Measurements from ENCODE around the gene PHF19. TPM values are rescaled to one million over a fixed set of nuclear protein-coding genes. Genes with fewer than 3 reads are reported as not detected.

The PHF19 gene
- total and polyA plus RNA-seq, 2 of the 8 experiments (the other 6 are each of a cell fraction or from before 2014, with no cell fraction given) = 28.2 to 31.8 TPM

- POLR2A ChIA-PET (ENCODE audit: partially characterized antibody) = interaction anchor here (1.0 to 2.8 kb wide), 2 partner anchors 10 to 68 kb away, joined by 3 to 7 read pairs; no protein-coding TSS in a partner anchor
These were observed 25.0 kb upstream of the PHF19 start for GRCh38 chr9:120901755-120902568.

More at GRCh38 chr9:120901755-120902568, 25.0 kb upstream of the PHF19 start:
- Histone ChIP-seq H4K8ac (ENCODE audit: extremely low read depth, insufficient read depth, low read length) (no peak overlapping the region), H2BK5ac (ENCODE audit: low read depth, low read length) (no peak overlapping the region), H3K36me3 (ENCODE audit: control insufficient read depth in 2 of 4, insufficient read depth in 4 of 4, low read length in 3 of 4) (no peaks in the 10 kb centered on the region), H3K79me1 (ENCODE audit: low read depth, low read length) (no peaks in the 10 kb centered on the region), H3K27me3 (replicated peaks in 1 of 4; ENCODE audit: control insufficient read depth in 3 of 4, extremely low read depth in 1 of 4, insufficient read depth in 3 of 4, low read length in 3 of 4) (no peaks in the 10 kb centered on the region), H3K14ac (ENCODE audit: insufficient read length) (no peak overlapping the region), H4K5ac (ENCODE audit: insufficient read length, low read depth, low read length) (no peak overlapping the region), H2AFZ (ENCODE audit: low read length) (no peak overlapping the region), H3K56ac (replicated peaks; ENCODE audit: insufficient read length, low read depth, low read length) (no peak overlapping the region), H3K18ac (ENCODE audit: extremely low read depth, low read length) (no peak overlapping the region), H3K79me2 (ENCODE audit: control insufficient read depth in 1 of 2, insufficient read depth in 2 of 2, low read length in 2 of 2) (no peaks in the 10 kb centered on the region), H2BK15ac (ENCODE audit: low read length) (no peak overlapping the region), H3K9me3 (ENCODE audit: insufficient read depth in 2 of 2, low read depth in 1 of 2, low read length in 1 of 2) (no peaks in the 10 kb centered on the region), H3K4me3 (ENCODE audit: extremely low read depth in 1 of 4, insufficient read depth in 2 of 4, low read depth in 3 of 4, low read length in 4 of 4) (no peak overlapping the region), H3K9ac (replicated peaks in 1 of 4; ENCODE audit: extremely low read depth in 1 of 4, low read depth in 3 of 4, low read length in 3 of 4) (no peak overlapping the region), H3K4me1 (replicated peaks in 1 of 4; ENCODE audit: control insufficient read depth in 3 of 4, insufficient read depth in 4 of 4, low read length in 3 of 4) (no peaks in the 10 kb centered on the region; a peak in 2 of 7 replicates), H4K91ac (replicated peaks; ENCODE audit: insufficient read length, low read length) (no peak overlapping the region), H2BK120ac (replicated peaks; ENCODE audit: low read depth, low read length) (no peak overlapping the region), H3K4ac (replicated peaks; ENCODE audit: insufficient read length, low read depth, low read length) (no peak overlapping the region), H3K23ac (ENCODE audit: insufficient read length) (no peak overlapping the region), H3K4me2 (ENCODE audit: insufficient read depth in 1 of 2, low read depth in 2 of 2, low read length in 2 of 2) (no peak overlapping the region), H2BK20ac (ENCODE audit: low read length) (no peak overlapping the region), H2BK12ac (ENCODE audit: low read depth, low read length) (no peak overlapping the region), H4K20me1 (replicated peaks in 1 of 2; ENCODE audit: control insufficient read depth in 1 of 2, insufficient read depth in 2 of 2, low read length in 2 of 2) (no peaks in the 10 kb centered on the region), H2AK5ac (ENCODE audit: low read depth, low read length) (no peak overlapping the region), H3K23me2 (ENCODE audit: low read depth, low read length) (no peaks in the 10 kb centered on the region; the same call in 1 of the 2 replicates), H3K27ac (ENCODE audit: low read depth, low read length) (no peak overlapping the region)
- no peak for TF ChIP-seq CHD2 (IDR thresholded peaks at IDR 0.05; ENCODE audit: low read length)
- TF ChIP-seq BACH1 (IDR thresholded peaks at IDR 0.05; ENCODE audit: low read length) = no peak
- TF ChIP-seq BRCA1 (IDR thresholded peaks at IDR 0.05; ENCODE audit: low read depth, low read length) = no peak
- no peak for TF ChIP-seq SAP30 (IDR thresholded peaks at IDR 0.05; ENCODE audit: insufficient read depth, insufficient replicate concordance, low read length)
- no peak for TF ChIP-seq CTBP2 (IDR thresholded peaks at IDR 0.05; ENCODE audit: borderline replicate concordance, insufficient read depth, insufficient read length, low read length)
- TF ChIP-seq, protein P1, sequence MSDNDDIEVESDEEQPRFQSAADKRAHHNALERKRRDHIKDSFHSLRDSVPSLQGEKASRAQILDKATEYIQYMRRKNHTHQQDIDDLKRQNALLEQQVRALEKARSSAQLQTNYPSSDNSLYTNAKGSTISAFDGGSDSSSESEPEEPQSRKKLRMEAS (IDR thresholded peaks at IDR 0.05) = no peak
- TF ChIP-seq RFX5 (IDR thresholded peaks at IDR 0.05; ENCODE audit: borderline replicate concordance, low read depth, low read length) = no peak
- no peak for TF ChIP-seq MAFK (IDR thresholded peaks at IDR 0.05; ENCODE audit: low read depth, low read length)
- TF ChIP-seq SIRT6 (IDR thresholded peaks at IDR 0.05; ENCODE audit: low read length) = no peak
- TF ChIP-seq TEAD4 (IDR thresholded peaks at IDR 0.05; ENCODE audit: low read depth, low read length) = no peak
- no peak for TF ChIP-seq HDAC2 (IDR thresholded peaks at IDR 0.05; ENCODE audit: borderline replicate concordance in 1 of 2, low read depth in 2 of 2, low read length in 2 of 2)
- no peak for TF ChIP-seq RNF2 (IDR thresholded peaks at IDR 0.05; ENCODE audit: borderline replicate concordance, low read depth, low read length, missing control alignments, poor library complexity, severe bottlenecking)
- no peak for FAIRE-seq
- DNase-seq (ENCODE audit: low read depth in 1 of 2, low spot score in 2 of 2) = no peak
- 86% methylated on average over 11 of the region's 12 CpGs; no CpG with 5 or more reads in 1 of the 2 experiments for WGBS, 2 experiments (ENCODE audit: extremely low coverage in 1 of 2, insufficient coverage in 1 of 2, insufficient read length in 1 of 2, insufficient replicate concordance in 2 of 2, low coverage in 1 of 2, low lambda C conversion rate in 2 of 2, missing lambda C conversion rate in 1 of 2)
- CTCF ChIA-PET (ENCODE audit: partially characterized antibody) = interaction anchor here (0.6 to 10.7 kb wide), 10 partner anchors 8 to 158 kb away, joined by 3 to 71 read pairs (median 4); no protein-coding TSS in a partner anchor
